Neural crest cell (in vitro differentiated cells): Measurements from ENCODE around the gene SNX27. TPM values are rescaled to one million over a fixed set of nuclear protein-coding genes. Genes with fewer than 3 reads are reported as not detected.
"Not testable (repeated sequence)": the region's sequence is repeated elsewhere in the genome, so short reads cannot be mapped to it uniquely, and the experiment has no call there.

ENCODE experiments used
- DNase-seq: peaks from one replicate; pipeline ENCODE4 v3.0.0; 2021; ENCODE audit warnings: low read depth, mixed read lengths, low spot score
- H3K27ac Mint-ChIP-seq: one replicate; pipeline ENCODE4 v1.8.0; 2021; ENCODE audit warnings: mild to moderate bottlenecking, mixed read lengths; ENCODE audit not compliant: unreplicated experiment
- H3K27me3 Mint-ChIP-seq: 2 replicates; pipeline ENCODE4 v1.8.0; 2021; ENCODE audit warnings: low read depth, mild to moderate bottlenecking, mixed read lengths
- H3K36me3 Mint-ChIP-seq: 2 replicates; pipeline ENCODE4 v1.8.0; 2021; ENCODE audit warnings: low read depth, mild to moderate bottlenecking, mixed read lengths
- H3K4me1 Mint-ChIP-seq: 2 replicates; pipeline ENCODE4 v1.8.0; 2021; ENCODE audit warnings: mixed read lengths
- H3K4me3 Mint-ChIP-seq: one replicate; pipeline ENCODE4 v1.8.0; 2021; ENCODE audit warnings: mild to moderate bottlenecking, mixed read lengths
- H3K9me3 Mint-ChIP-seq: 2 replicates; pipeline ENCODE4 v1.8.0; 2021; ENCODE audit warnings: mixed read lengths
- CTCF ChIP-seq: fragments of 200-600 bp; sonication (generic); conservative IDR thresholded peaks from 2 replicates; pipeline ENCODE4 v1.5.0; 2021; ENCODE audit warnings: antibody characterized with exemption, mild to moderate bottlenecking
- total RNA-seq: library from RNA; stranded (reverse); gene quantifications from 2 replicates; pipeline ENCODE4 v1.2.1, GENCODE V29; 2021

Gene SNX27
- total RNA-seq, 1 donor from 2014 or later: 48.3 TPM

- Mint-ChIP-seq H3K27me3 (no peaks in the 10 kb centered on the region), H3K4me1 (no peaks in the 10 kb centered on the region), H3K36me3 (peaks cover 41% of the 10 kb centered on the region)
Measured at GRCh38 chr1:151668090-151668489, 56.2 kb downstream of the SNX27 start.

GRCh38 chr1:151670036-151670675 lies 58.3 kb downstream of the SNX27 start:
- H3K4me3 Mint-ChIP-seq, H3K27ac Mint-ChIP-seq, H3K27me3 Mint-ChIP-seq, H3K4me1 Mint-ChIP-seq, DNase-seq: not testable (repeated sequence)
- H3K9me3 Mint-ChIP-seq: peaks cover 10% of the 10 kb centered on the region
- H3K36me3 Mint-ChIP-seq: peaks cover 44% of the 10 kb centered on the region

More at GRCh38 chr1:151668090-151668489, 56.2 kb downstream of the SNX27 start:
- no peak for TF ChIP-seq CTCF
- H3K4me3 Mint-ChIP-seq: no peak overlapping the region
- H3K27ac Mint-ChIP-seq: no peak overlapping the region
- H3K9me3 Mint-ChIP-seq: peaks cover 10% of the 10 kb centered on the region
- DNase-seq: no peak

DNA sequence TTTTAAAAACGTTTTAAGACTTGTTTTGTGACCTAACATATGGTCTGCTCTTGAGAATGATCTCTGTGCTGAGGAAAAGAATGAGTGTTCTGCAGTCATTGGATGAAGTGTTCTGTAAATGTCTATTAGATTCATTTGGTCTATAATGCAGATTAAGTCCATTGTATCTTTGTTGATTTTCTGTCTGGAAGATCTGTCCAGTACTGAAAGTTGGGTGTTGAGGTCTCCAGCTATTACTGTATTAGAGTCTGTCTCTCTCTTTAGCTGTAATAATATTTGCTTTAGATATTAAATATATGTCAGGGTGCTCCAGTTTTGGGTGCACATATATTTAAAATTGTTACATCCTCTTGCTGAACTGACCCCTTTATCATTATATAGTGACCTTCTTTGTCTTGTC lies 61.6 kb downstream of the SNX27 start:
- H3K27me3 Mint-ChIP-seq: no peaks in the 10 kb centered on the region
- no peak for TF ChIP-seq CTCF
- no peaks in the 10 kb centered on the region for H3K4me1 Mint-ChIP-seq
- no peak for DNase-seq
- peaks cover 36% of the 10 kb centered on the region for H3K36me3 Mint-ChIP-seq
- no peak overlapping the region for H3K4me3 Mint-ChIP-seq
- H3K9me3 Mint-ChIP-seq: peaks cover 10% of the 10 kb centered on the region
- no peak overlapping the region for H3K27ac Mint-ChIP-seq

- no peaks in the 10 kb centered on the region for H3K4me1 Mint-ChIP-seq
- H3K4me3 Mint-ChIP-seq: no peak overlapping the region
- no peaks in the 10 kb centered on the region for H3K9me3 Mint-ChIP-seq
- no peaks in the 10 kb centered on the region for H3K27me3 Mint-ChIP-seq
- H3K36me3 Mint-ChIP-seq: no peaks in the 10 kb centered on the region
- TF ChIP-seq CTCF: no peak
- no peak overlapping the region for H3K27ac Mint-ChIP-seq
- DNase-seq: no peak
Measured at GRCh38 chr1:151680391-151680790, 68.5 kb downstream of the SNX27 start.

DNA sequence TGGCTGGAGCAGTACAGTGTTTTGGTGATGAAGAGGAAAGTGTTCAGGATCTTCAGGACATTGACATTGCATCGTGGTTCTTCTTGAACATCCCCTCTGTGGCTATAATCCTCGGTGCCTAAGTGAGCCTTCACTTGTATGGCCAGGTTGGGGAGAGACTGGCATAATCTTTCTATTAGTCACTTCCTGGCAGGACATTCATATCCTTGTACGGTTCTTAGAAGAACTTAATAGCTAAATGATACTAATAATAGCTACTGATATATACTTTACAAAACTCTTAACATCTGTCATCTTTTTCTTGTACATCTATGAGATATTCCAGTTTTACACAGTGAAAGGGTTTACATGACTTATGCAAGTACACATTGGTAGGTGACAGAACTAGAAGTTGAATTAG lies 69.0 kb downstream of the SNX27 start:
- Mint-ChIP-seq H3K27me3 (no peaks in the 10 kb centered on the region), H3K9me3 (no peaks in the 10 kb centered on the region), H3K4me1 (no peaks in the 10 kb centered on the region), H3K27ac (no peak overlapping the region), H3K4me3 (no peak overlapping the region), H3K36me3 (no peaks in the 10 kb centered on the region)
- no peak for DNase-seq
- no peak for TF ChIP-seq CTCF

DNA sequence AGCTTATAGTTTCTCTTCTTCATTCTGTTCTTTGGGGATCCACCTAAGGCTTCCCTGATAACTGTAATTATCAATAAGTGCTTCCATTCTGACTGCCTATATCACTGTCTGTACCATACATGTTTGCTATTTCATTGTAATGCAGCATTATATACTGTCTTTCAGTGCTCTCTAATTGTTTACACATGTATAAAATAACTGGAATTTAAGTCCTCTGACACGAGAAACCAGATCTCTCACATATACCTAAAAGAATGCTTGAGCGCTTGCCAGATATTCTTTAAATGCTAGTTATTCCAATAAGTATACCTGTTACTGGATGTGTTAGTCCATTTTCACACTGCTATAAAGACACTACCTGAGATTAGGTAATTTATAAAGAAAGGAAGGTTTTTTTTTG lies 70.1 kb downstream of the SNX27 start:
- H3K27ac Mint-ChIP-seq: no peak overlapping the region
- no peak overlapping the region for H3K4me3 Mint-ChIP-seq
- no peaks in the 10 kb centered on the region for H3K9me3 Mint-ChIP-seq
- TF ChIP-seq CTCF: no peak
- no peaks in the 10 kb centered on the region for H3K4me1 Mint-ChIP-seq
- DNase-seq: no peak
- no peaks in the 10 kb centered on the region for H3K27me3 Mint-ChIP-seq
- no peaks in the 10 kb centered on the region for H3K36me3 Mint-ChIP-seq

DNA sequence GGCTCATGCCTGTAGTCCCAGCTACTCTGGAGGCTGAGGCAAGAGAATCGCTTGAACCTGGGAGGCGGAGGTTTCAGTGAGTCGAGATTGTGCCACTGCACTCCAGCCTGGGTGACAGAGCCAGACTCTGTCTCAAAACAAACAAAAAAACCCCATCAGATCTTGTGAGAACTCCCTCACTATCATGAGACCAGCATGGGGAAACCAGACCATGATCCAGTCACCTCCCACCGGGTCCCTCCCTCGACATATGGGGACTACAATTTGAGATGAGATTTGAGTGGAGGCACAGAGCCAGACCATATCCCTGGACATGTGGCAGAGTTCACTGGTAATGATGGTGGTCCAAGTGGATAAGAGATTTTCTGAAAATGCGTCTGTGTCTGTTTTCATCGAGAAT lies 71.1 kb downstream of the SNX27 start:
- not testable (repeated sequence) for H3K4me1 Mint-ChIP-seq

More for the DNA sequence above, 71.1 kb downstream of the SNX27 start:
- H3K9me3 Mint-ChIP-seq, H3K27me3 Mint-ChIP-seq, H3K27ac Mint-ChIP-seq, H3K4me3 Mint-ChIP-seq, DNase-seq, H3K36me3 Mint-ChIP-seq: not testable (repeated sequence)
